Peyer's patch (tissue), 4 donors: ENCODE data around the gene CAPN5.

ENCODE experiments used
- CTCF ChIP-seq, 6 experiments: fragments of 450-650 bp in 4 of 6; fragments of 200-600 bp in 2 of 6; sonication (generic) in 1 of 6; IDR thresholded peaks; one replicate each; pipeline ENCODE4 v1.5.1; 2017 to 2019; ENCODE audit warnings: antibody characterized with exemption in 6 of 6, mild to moderate bottlenecking in 3 of 6, moderate library complexity in 1 of 6
- POLR2A ChIP-seq, 2 donors: fragments of 450-650 bp; IDR thresholded peaks; one replicate each; pipeline ENCODE4 v1.5.1; 2017; ENCODE audit warnings: antibody characterized with exemption in 2 of 2, mild to moderate bottlenecking in 2 of 2, moderate library complexity in 2 of 2

DNA sequence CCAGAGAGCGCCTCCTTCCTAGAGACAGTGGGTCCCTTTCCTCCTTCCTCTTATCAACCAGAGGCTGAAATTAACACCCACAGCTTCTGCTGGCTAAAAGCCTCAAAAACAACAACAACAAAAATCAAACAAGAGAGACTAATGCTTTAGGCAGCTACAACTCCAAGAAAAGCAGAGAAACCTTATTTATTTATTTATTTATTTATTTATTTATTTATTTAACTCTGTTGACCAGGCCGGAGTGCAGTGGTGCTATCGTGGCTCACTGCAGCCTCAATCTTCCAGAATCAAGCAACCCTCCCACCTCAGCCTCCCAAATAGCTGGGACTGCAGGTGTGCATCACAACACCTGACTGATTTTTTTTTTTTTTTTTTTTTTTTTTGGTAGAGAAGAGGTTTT is 35.2 kb upstream of the CAPN5 start:
- TF ChIP-seq CTCF (IDR thresholded peaks at IDR 0.05) (no peak), POLR2A (IDR thresholded peaks at IDR 0.05) (no peak)
